Measurements from ENCODE around the gene MRFAP1L1. TPM values are rescaled to one million over a fixed set of nuclear protein-coding genes. Genes with fewer than 3 reads are reported as not detected.

The MRFAP1L1 gene
- total and polyA plus RNA-seq, 7 donors, result 30.0 to 79.0 (median 39.1) TPM

- Histone ChIP-seq H3K4me3 (no peak overlapping the region), H3K36me3 (ENCODE audit: insufficient read depth in 1 of 2, low read depth in 1 of 2) (no peaks in the 10 kb centered on the region), H3K9me3 (no peaks in the 10 kb centered on the region), H3K4me1 (no peaks in the 10 kb centered on the region), H3K27me3 (ENCODE audit: insufficient read depth in 3 of 3, low read length in 2 of 3) (no peaks in the 10 kb centered on the region), H3K27ac (no peak overlapping the region)
- 69 to 77% (median 72%) methylated on average over 4 of the region's 4 CpGs for WGBS, 3 donors
- intact Hi-C loops (cut with DNase I), result no loop called here
- TF ChIP-seq CTCF (IDR thresholded peaks at IDR 0.05), result no peak
- DNase-seq (no peak), ATAC-seq (no peak)
These were observed 23.4 kb downstream of the MRFAP1L1 start for GRCh38 chr4:6686104-6686787.

GRCh38 chr4:6684656-6685055, 25.0 kb downstream of the MRFAP1L1 start:
- Histone ChIP-seq H3K27me3 (ENCODE audit: insufficient read depth in 3 of 3, low read length in 2 of 3) (no peaks in the 10 kb centered on the region), H3K27ac (no peak overlapping the region), H3K36me3 (ENCODE audit: insufficient read depth in 1 of 2, low read depth in 1 of 2) (no peaks in the 10 kb centered on the region), H3K4me3 (no peak overlapping the region), H3K4me1 (no peaks in the 10 kb centered on the region), H3K9me3 (no peaks in the 10 kb centered on the region)
- 80 to 90% (median 84%) methylated on average over 11 of the region's 11 CpGs for WGBS, 3 donors
- DNase-seq (no peak), ATAC-seq (no peak)
- intact Hi-C loops (cut with DNase I), result no loop called here
- TF ChIP-seq CTCF (IDR thresholded peaks at IDR 0.05), result no peak

- intact Hi-C loops (cut with DNase I), result no loop called here
- H3K27me3 ChIP-seq (ENCODE audit: insufficient read depth in 3 of 3, low read length in 2 of 3), result no peaks in the 10 kb centered on the region
- WGBS, 3 donors, result 77 to 86% (median 83%) methylated on average over 11 of the region's 11 CpGs
- H3K36me3 ChIP-seq (ENCODE audit: insufficient read depth in 1 of 2, low read depth in 1 of 2), result no peaks in the 10 kb centered on the region
- DNase-seq (no peak), ATAC-seq (no peak)
- no peak overlapping the region for H3K4me3 ChIP-seq
- H3K27ac ChIP-seq, result no peak overlapping the region
- H3K9me3 ChIP-seq, result no peaks in the 10 kb centered on the region
- no peak for TF ChIP-seq CTCF (IDR thresholded peaks at IDR 0.05)
- no peaks in the 10 kb centered on the region for H3K4me1 ChIP-seq
These were observed 26.6 kb downstream of the MRFAP1L1 start for GRCh38 chr4:6682862-6683590.

GRCh38 chr4:6681191-6681590, 28.5 kb downstream of the MRFAP1L1 start:
- no peak overlapping the region for H3K27ac ChIP-seq
- intact Hi-C loops (cut with DNase I), result no loop called here
- 80 to 86% (median 86%) methylated on average over 9 of the region's 9 CpGs for WGBS, 3 donors
- peaks cover 0 to 2% of the 10 kb centered on the region in 2 donors for H3K36me3 ChIP-seq (ENCODE audit: insufficient read depth in 1 of 2, low read depth in 1 of 2)
- ATAC-seq, result peak; percentile 30 to 63 (median 42)
- H3K4me1 ChIP-seq, result peaks cover 15% of the 10 kb centered on the region
- H3K27me3 ChIP-seq (ENCODE audit: insufficient read depth in 3 of 3, low read length in 2 of 3), result no peaks in the 10 kb centered on the region
- TF ChIP-seq CTCF (IDR thresholded peaks at IDR 0.05), result peak; percentile 20
- no peaks in the 10 kb centered on the region for H3K9me3 ChIP-seq
- DNase-seq, result no peak
- H3K4me3 ChIP-seq, result no peak overlapping the region

Measured in psoas muscle (tissue), 8 donors.